GM12801 (cell line): ENCODE measurements around the gene LPA.
A peak's percentile ranks its signal among the peaks of the same experiment; 100 is the strongest.

ENCODE experiments used
- TF ChIP-seq, protein P1 (sequence below): IDR thresholded peaks from one replicate; pipeline ENCODE4 v1.5.1; 2011; ENCODE audit warnings: control low read depth; ENCODE audit not compliant: insufficient read length; ENCODE audit errors: extremely low read depth

LPA gene

GRCh38 chr6:160573943-160574342 lies 90.1 kb downstream of the LPA start:
- TF ChIP-seq, protein P1, sequence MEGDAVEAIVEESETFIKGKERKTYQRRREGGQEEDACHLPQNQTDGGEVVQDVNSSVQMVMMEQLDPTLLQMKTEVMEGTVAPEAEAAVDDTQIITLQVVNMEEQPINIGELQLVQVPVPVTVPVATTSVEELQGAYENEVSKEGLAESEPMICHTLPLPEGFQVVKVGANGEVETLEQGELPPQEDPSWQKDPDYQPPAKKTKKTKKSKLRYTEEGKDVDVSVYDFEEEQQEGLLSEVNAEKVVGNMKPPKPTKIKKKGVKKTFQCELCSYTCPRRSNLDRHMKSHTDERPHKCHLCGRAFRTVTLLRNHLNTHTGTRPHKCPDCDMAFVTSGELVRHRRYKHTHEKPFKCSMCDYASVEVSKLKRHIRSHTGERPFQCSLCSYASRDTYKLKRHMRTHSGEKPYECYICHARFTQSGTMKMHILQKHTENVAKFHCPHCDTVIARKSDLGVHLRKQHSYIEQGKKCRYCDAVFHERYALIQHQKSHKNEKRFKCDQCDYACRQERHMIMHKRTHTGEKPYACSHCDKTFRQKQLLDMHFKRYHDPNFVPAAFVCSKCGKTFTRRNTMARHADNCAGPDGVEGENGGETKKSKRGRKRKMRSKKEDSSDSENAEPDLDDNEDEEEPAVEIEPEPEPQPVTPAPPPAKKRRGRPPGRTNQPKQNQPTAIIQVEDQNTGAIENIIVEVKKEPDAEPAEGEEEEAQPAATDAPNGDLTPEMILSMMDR, result no peak

DNA sequence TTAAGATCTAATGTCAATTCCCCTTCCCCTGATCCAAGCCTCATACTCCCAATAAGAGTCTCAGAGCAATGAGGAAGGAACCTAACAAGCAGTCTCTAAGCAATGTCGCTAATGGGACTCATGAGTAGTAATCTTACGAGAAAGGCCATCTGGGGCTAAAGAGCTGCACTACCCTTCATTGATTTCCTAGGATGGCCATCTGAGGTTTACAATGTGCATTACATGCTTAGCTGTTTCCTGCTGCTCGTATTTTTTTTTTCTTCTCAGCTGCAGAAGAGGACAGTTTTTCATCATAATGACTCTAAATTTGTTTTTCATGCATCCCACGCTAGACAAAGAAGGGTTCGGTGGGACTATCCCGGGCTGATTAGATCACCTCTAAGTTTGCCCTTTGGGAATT lies 119.3 kb downstream of the LPA start:
- TF ChIP-seq, protein P1, result no peak

DNA sequence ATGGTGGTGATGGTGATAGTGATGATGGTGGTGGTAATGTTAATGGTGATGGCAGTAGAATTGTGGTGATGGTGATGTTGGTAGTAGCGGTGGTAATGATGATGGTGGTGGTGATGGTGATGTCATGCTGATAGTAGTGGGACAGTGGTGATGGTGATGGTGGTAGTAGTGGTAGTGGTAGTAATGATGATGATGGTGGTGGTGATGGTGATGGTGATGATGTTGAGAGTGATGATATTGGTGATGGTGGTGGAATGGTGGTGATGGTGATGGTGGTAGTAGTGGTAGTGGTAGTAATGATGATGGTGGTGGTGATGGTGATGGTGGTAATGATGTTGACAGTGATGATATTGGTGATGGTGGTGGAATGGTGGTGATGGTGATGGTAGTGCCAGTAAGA lies 128.8 kb downstream of the LPA start:
- TF ChIP-seq, protein P1, result no peak

GRCh38 chr6:160534050-160534696 lies 129.9 kb downstream of the LPA start:
- TF ChIP-seq, protein P1, result peak; percentile 37

GRCh38 chr6:160532315-160532714 lies 131.8 kb downstream of the LPA start:
- TF ChIP-seq, protein P1, result no peak

DNA sequence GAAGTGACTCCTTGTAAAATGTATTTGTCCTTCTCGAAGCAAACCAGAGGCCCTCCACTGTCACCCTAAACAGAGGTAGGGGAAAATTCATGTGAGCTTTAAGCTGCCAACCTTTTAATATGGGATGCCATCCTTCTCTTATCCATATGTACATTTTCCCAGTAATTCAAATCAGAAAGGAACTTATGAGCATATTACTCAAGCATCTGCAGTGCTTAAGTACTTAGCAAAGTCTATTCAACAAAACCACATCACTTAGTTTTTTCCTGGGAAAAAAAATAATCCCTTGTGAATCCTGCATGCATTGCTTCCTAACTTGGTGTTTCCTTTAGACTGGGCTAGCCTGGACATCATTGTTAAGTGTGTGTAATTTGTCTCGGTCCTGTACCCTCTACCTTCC lies 132.2 kb downstream of the LPA start:
- TF ChIP-seq, protein P1, result no peak

GRCh38 chr6:160523223-160523622 lies 140.9 kb downstream of the LPA start:
- TF ChIP-seq, protein P1, result no peak
